Body of pancreas (tissue), 4 donors: ENCODE data around the gene MYL6B.

Source experiments
- POLR2A ChIP-seq, 3 donors: fragments of 450-650 bp; IDR thresholded peaks; one replicate each; pipeline ENCODE4 v1.6.1; 2016; ENCODE audit warnings: antibody characterized with exemption in 3 of 3, mild to moderate bottlenecking in 2 of 3
- TF ChIP-seq, protein P1 (sequence below), 7 experiments: fragments of 450-650 bp in 4 of 7; fragments of 200-600 bp in 3 of 7; sonication (generic) in 3 of 7; IDR thresholded peaks; one replicate each; pipeline ENCODE4 v1.5.1; 2016 to 2019; ENCODE audit warnings: antibody characterized with exemption in 7 of 7

- TF ChIP-seq POLR2A (IDR thresholded peaks at IDR 0.05): no peak
- TF ChIP-seq, protein P1, sequence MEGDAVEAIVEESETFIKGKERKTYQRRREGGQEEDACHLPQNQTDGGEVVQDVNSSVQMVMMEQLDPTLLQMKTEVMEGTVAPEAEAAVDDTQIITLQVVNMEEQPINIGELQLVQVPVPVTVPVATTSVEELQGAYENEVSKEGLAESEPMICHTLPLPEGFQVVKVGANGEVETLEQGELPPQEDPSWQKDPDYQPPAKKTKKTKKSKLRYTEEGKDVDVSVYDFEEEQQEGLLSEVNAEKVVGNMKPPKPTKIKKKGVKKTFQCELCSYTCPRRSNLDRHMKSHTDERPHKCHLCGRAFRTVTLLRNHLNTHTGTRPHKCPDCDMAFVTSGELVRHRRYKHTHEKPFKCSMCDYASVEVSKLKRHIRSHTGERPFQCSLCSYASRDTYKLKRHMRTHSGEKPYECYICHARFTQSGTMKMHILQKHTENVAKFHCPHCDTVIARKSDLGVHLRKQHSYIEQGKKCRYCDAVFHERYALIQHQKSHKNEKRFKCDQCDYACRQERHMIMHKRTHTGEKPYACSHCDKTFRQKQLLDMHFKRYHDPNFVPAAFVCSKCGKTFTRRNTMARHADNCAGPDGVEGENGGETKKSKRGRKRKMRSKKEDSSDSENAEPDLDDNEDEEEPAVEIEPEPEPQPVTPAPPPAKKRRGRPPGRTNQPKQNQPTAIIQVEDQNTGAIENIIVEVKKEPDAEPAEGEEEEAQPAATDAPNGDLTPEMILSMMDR (IDR thresholded peaks at IDR 0.05): no peak
Measured at GRCh38 chr12:56143217-56143616, 9.2 kb upstream of the MYL6B start.
